BLaER1 (cell line): ENCODE measurements around the gene PLEKHG4B.

Experiments used
- H3K27ac ChIP-seq: shearing (Covaris generic); formaldehyde crosslinking; 2 replicates; pipeline ENCODE4 v1.8.1; 2022
- H3K27me3 ChIP-seq: shearing (Covaris generic); formaldehyde crosslinking; 2 replicates; pipeline ENCODE4 v1.8.1; 2022
- H3K36me3 ChIP-seq: shearing (Covaris generic); formaldehyde crosslinking; 2 replicates; pipeline ENCODE4 v1.8.1; 2022
- H3K4me1 ChIP-seq: shearing (Covaris generic); formaldehyde crosslinking; 2 replicates; pipeline ENCODE4 v1.8.1; 2022
- H3K4me2 ChIP-seq: shearing (Covaris generic); formaldehyde crosslinking; 2 replicates; pipeline ENCODE4 v1.8.1; 2022
- H3K4me3 ChIP-seq: shearing (Covaris generic); formaldehyde crosslinking; 2 replicates; pipeline ENCODE4 v1.8.1; 2022
- H3K9ac ChIP-seq: shearing (Covaris generic); formaldehyde crosslinking; 2 replicates; pipeline ENCODE4 v1.8.1; 2022
- H3K9me3 ChIP-seq: shearing (Covaris generic); formaldehyde crosslinking; 2 replicates; pipeline ENCODE4 v1.8.1; 2022
- H4K20me1 ChIP-seq: shearing (Covaris generic); formaldehyde crosslinking; 2 replicates; pipeline ENCODE4 v1.8.1; 2022
- Cebpa-rat ChIP-seq: shearing (Covaris generic); IDR thresholded peaks from 2 replicates; pipeline ENCODE4 v1.8.1; 2022

Gene PLEKHG4B

DNA sequence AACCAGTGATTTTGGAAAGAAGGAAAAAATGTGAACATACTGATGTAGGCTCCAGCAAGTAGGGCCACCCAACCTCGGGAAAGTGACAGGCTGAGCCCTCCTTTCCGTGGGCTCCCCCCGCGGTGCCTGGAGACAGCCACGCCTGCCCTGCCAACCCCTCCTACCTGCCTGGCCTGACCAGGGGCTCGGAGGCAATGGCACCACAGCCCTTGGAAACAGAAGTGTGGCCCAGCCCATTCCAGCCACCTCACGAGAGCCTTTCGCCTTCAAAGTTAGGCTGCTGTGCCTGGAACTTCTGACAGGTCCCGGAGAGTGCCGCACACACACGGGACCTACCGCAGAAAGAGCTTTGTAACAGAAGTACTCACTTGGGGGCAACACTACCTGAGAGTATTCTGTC lies 49.8 kb downstream of the PLEKHG4B start:
- Histone ChIP-seq H3K9me3 (peaks cover 25% of the 10 kb centered on the region), H3K4me3 (no peak overlapping the region), H3K4me1 (no peaks in the 10 kb centered on the region), H3K27me3 (no peaks in the 10 kb centered on the region), H4K20me1 (peaks cover 37% of the 10 kb centered on the region), H3K4me2 (no peak overlapping the region), H3K9ac (no peak overlapping the region), H3K27ac (no peak overlapping the region), H3K36me3 (peaks cover 88% of the 10 kb centered on the region)
- no peak for TF ChIP-seq Cebpa-rat

DNA sequence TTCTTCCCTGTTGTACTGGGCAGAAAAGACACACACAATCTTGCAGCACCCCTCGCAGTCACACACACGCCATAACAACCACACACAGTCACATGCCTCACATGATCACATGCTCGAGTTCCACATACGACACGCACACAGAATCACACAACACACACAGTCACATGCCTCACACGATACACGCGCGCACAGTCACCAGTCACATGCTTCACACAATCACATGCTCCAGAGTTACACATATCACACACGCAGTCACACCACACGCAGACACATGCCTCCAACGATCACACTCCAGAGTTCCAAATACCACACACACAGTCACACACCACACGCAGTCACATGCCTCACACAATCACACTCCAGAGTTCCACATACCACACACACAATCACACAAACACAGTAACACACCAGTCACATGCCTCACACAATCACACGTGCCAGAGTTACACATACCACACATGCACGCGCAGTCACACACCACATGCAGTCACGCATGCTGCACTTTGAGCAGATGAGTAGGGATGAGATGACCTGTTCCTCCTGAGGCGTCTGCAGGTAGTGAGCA lies 50.4 kb downstream of the PLEKHG4B start:
- Histone ChIP-seq H4K20me1 (peaks cover 31% of the 10 kb centered on the region), H3K4me3 (no peak overlapping the region), H3K4me1 (no peaks in the 10 kb centered on the region), H3K9ac (no peak overlapping the region), H3K4me2 (no peak overlapping the region), H3K27me3 (no peaks in the 10 kb centered on the region), H3K36me3 (peaks cover 88% of the 10 kb centered on the region), H3K9me3 (peaks cover 30% of the 10 kb centered on the region), H3K27ac (no peak overlapping the region)
- TF ChIP-seq Cebpa-rat, result no peak

DNA sequence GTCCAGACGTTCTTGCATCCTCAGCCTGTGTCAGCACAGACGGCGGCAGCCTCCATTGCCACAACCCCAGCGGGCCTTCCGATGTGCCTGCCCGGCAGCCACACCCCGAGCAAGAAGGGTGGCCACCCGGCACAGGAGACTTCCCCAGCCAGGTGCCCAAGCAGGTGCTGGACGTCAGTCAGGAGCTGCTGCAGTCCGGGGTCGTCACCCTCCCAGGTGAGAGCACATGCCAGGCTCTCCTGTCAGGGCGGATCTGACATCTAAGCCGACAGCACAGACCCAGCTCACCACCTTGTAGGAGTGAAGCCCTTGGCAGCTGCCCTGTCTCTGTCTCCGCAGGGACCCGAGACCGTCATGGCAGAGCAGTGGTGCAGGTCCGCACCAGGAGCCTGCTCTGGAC lies 51.1 kb downstream of the PLEKHG4B start:
- TF ChIP-seq Cebpa-rat, result no peak
- Histone ChIP-seq H3K4me1 (no peaks in the 10 kb centered on the region), H3K4me2 (no peak overlapping the region), H4K20me1 (peaks cover 24% of the 10 kb centered on the region), H3K9me3 (peaks cover 38% of the 10 kb centered on the region), H3K9ac (no peak overlapping the region), H3K4me3 (no peak overlapping the region), H3K27ac (no peak overlapping the region), H3K27me3 (no peaks in the 10 kb centered on the region), H3K36me3 (peaks cover 90% of the 10 kb centered on the region)

DNA sequence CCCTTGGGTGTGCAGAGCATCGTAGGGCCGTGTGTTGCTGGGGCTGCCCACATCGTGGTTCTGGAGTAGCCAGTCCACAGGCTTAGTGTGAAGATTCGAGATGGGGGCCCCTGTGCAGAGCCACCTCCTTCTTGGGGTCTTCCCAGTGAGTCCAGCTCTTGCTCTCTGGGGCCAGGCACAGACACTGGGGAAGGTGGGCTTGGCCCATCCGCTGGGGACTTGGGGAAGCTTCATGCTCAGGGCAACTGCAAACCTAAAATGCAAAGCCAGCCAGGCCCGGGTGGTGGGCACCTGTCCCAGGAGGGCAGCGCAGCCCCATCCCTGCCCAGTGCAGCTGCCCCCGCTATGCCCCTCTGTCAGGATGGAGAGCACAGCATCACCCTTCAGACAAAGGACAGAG lies 53.0 kb downstream of the PLEKHG4B start:
- Histone ChIP-seq H3K4me1 (no peaks in the 10 kb centered on the region), H3K27me3 (no peaks in the 10 kb centered on the region), H3K9ac (no peak overlapping the region), H3K36me3 (peaks cover 87% of the 10 kb centered on the region), H3K9me3 (peaks cover 49% of the 10 kb centered on the region), H3K27ac (no peak overlapping the region), H3K4me3 (no peak overlapping the region), H4K20me1 (peaks cover 5% of the 10 kb centered on the region), H3K4me2 (no peak overlapping the region)
- TF ChIP-seq Cebpa-rat, result no peak

DNA sequence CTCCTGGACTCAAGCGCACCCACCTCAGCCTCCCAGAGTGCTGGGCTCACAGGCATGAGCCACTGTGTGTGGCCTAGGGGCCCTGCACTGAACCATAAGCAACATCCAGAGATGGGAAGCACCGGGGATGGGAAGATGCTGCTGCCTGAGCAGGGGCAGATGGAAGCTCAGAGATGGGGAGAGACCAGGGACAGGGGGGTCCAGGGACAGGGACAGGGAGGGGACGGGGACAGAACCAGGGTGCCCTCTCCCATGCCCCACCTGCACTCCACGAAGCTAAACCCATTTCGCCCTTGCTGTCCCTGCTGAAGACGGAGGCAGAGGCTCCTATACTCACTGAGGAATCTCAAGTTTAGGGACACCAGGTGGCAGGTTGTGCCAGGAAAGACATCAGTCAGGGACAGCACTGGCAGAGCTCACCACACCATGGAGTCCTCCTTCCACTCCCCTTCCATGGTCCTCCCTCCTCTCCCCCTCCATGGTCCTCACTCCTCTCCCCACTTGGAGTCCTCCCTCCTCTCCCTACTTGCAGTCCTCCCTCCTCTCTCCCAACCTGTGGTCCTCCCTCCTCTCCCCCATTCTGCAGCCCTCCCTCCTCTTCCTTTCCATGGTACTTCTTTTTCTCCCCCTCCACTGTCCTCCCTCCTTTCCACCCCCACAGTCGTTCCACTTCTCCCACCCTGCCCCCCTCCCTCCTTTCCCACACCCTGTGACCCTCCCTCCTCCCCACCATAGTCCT lies 53.8 kb downstream of the PLEKHG4B start:
- Histone ChIP-seq H3K4me2 (no peak overlapping the region), H3K9ac (no peak overlapping the region), H3K36me3 (peaks cover 90% of the 10 kb centered on the region), H3K4me1 (peaks cover 7% of the 10 kb centered on the region; the same call in 1 of the 2 replicates), H3K9me3 (peaks cover 49% of the 10 kb centered on the region), H3K4me3 (no peak overlapping the region), H3K27ac (no peak overlapping the region), H4K20me1 (no peaks in the 10 kb centered on the region), H3K27me3 (no peaks in the 10 kb centered on the region)
- TF ChIP-seq Cebpa-rat, result no peak

DNA sequence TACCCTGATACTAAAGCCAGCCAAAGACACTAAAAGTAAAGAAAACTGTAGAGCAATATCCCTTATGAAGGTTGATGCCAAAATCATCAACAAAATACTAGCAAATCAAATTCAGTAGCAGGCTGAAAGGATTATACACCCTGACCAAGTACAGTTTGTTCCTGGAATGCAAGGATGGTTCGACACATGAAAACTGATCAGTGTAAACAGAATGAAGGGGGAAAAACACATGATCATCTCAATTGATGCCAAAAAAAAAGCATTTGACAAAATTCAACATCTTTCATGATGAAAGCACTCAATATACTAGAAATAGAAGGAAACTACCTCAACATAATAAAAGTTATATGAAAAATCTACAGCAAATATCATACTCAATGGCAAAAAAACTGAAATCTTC lies 55.8 kb downstream of the PLEKHG4B start:
- no peak for TF ChIP-seq Cebpa-rat
- peaks cover 27% of the 10 kb centered on the region for H3K4me1 ChIP-seq
- no peak overlapping the region for H3K4me3 ChIP-seq
- H3K4me2 ChIP-seq, result no peak overlapping the region
- no peaks in the 10 kb centered on the region for H4K20me1 ChIP-seq
- no peak overlapping the region for H3K27ac ChIP-seq
- peaks cover 49% of the 10 kb centered on the region for H3K9me3 ChIP-seq
- H3K27me3 ChIP-seq, result no peaks in the 10 kb centered on the region
- no peak overlapping the region for H3K9ac ChIP-seq
- peaks cover 89% of the 10 kb centered on the region for H3K36me3 ChIP-seq

DNA sequence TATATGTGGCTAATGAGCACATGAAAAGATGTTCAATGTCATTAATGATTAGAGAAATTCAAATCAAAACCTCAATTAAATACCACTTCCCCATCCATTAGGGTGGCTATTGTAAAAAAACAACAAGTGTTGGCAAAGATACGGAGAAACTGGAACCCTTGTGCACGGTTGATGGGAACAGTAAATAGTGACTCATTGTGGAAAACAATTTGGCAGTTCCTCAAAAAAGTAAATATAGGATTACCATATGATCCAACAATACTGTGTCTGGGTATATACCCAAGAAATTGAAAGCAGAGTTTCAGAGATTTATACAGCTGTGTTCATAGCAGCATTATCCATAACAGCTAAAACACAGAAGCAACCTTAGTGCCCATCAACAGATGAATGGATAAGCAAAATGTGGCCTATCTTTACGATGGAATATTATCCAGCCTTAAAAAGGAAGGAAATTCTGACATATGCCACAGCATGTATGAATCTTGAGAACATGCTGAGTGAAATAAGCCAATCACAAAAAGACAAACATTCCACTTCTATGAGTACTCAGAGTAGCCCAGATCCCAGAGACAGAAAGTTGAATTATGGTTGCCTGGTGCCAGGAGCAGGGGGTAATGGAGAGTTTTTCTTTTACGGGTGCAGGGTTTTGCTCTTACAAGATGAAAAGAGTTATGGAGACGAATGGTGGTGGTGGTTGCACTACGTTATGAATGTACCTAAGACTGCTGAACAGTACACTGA lies 57.9 kb downstream of the PLEKHG4B start:
- H3K4me1 ChIP-seq, result peaks cover 49% of the 10 kb centered on the region
- no peak overlapping the region for H3K4me3 ChIP-seq
- TF ChIP-seq Cebpa-rat, result no peak
- H3K27me3 ChIP-seq, result no peaks in the 10 kb centered on the region
- peaks cover 67% of the 10 kb centered on the region for H3K36me3 ChIP-seq
- H3K4me2 ChIP-seq, result no peak overlapping the region
- H3K9me3 ChIP-seq, result peaks cover 42% of the 10 kb centered on the region
- no peaks in the 10 kb centered on the region for H4K20me1 ChIP-seq
- H3K9ac ChIP-seq, result no peak overlapping the region
- no peak overlapping the region for H3K27ac ChIP-seq

DNA sequence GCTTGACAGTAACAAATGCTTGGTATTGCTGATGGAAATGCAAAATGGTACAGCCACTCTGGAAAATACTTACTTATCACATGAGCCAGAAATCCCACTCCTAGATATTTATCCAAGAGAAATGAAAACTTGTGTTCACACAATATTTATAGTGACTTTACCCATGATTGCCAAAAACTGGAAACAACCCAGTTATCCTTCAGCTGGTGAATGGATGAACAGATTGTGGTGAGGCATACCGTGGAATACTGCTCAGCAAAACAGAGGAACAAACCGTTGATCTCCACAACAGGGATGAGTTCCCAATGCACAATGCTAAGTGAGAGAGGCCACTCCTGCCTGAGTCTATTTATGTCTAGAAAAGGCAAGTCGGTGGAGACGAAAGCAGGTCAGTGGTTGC lies 58.8 kb downstream of the PLEKHG4B start:
- peaks cover 64% of the 10 kb centered on the region for H3K36me3 ChIP-seq
- H3K4me1 ChIP-seq, result peaks cover 57% of the 10 kb centered on the region
- H3K4me2 ChIP-seq, result no peak overlapping the region
- no peaks in the 10 kb centered on the region for H4K20me1 ChIP-seq
- H3K9me3 ChIP-seq, result peaks cover 34% of the 10 kb centered on the region
- H3K9ac ChIP-seq, result no peak overlapping the region
- H3K4me3 ChIP-seq, result no peak overlapping the region
- H3K27ac ChIP-seq, result no peak overlapping the region
- no peak for TF ChIP-seq Cebpa-rat
- H3K27me3 ChIP-seq, result no peaks in the 10 kb centered on the region

DNA sequence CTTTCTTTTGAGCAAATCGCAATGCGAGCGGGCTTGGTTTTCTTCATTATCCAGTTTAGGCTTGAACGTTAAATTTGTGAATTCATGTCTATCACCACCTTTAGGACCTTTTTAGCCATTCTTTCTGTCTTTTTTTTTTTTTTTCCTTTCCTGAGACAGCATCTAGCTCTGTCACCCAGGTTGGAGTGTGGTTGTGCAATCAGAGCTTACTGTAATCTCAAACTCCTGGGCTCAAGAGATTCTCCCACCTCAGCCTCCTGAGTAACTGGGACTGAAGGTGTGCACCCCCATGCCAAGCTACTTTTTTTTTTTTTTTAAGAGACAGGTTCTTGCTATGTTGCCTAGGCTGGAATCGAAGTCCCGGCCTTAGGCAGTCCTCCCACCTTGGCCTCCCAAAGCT lies 60.1 kb downstream of the PLEKHG4B start:
- Histone ChIP-seq H3K4me1 (peaks cover 71% of the 10 kb centered on the region), H3K9ac (no peak overlapping the region), H3K36me3 (peaks cover 66% of the 10 kb centered on the region), H3K27me3 (no peaks in the 10 kb centered on the region), H3K4me2 (peak overlapping the region; percentile 82), H3K27ac (peak overlapping the region; percentile 77), H4K20me1 (no peaks in the 10 kb centered on the region), H3K4me3 (no peak overlapping the region), H3K9me3 (peaks cover 21% of the 10 kb centered on the region)
- TF ChIP-seq Cebpa-rat, result no peak

DNA sequence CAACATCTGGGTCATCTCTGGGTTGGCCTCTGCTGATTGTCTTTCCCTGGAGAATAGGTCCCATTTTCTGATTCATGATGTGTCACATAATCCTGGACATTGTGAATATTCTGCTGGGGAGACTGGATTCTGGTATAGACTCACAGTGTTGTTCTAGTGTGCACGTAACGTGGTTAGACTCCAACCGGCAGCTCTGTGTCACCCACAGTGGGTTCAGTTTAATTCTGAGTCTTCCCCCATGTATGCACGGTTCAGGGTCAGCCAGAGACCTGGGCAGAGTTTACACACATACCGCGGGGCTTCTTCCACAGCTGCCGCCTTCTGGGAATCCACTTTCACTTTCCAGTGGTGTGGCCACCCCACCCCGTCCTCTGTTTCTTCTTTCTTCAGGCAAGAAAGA lies 61.3 kb downstream of the PLEKHG4B start:
- Histone ChIP-seq H4K20me1 (no peaks in the 10 kb centered on the region), H3K4me3 (no peak overlapping the region), H3K9ac (peak overlapping the region; percentile 20; the same call in 1 of the 2 replicates), H3K9me3 (peaks cover 10% of the 10 kb centered on the region), H3K27me3 (no peaks in the 10 kb centered on the region), H3K27ac (peak overlapping the region; percentile 77), H3K4me2 (peak overlapping the region; percentile 82), H3K36me3 (peaks cover 66% of the 10 kb centered on the region), H3K4me1 (peaks cover 82% of the 10 kb centered on the region)
- no peak for TF ChIP-seq Cebpa-rat
